Ascending aorta (tissue), 2 donors: ENCODE measurements around the gene EHBP1. TPM values are rescaled to one million over a fixed set of nuclear protein-coding genes. Genes with fewer than 3 reads are reported as not detected.
"Not testable (repeated sequence)": the region's sequence is repeated elsewhere in the genome, so short reads cannot be mapped to it uniquely, and the experiment has no call there.

Experiments used
- DNase-seq, 2 donors: peaks; one replicate each; pipeline ENCODE4 v3.0.0-alpha.2; 2019; ENCODE audit warnings: low spot score in 2 of 2
- H3K27ac ChIP-seq, 2 donors: fragments of 200-600 bp; sonication (generic); one replicate each; pipeline ENCODE4 v1.5.1; 2016 to 2017; ENCODE audit warnings: mild to moderate bottlenecking in 1 of 2
- H3K27me3 ChIP-seq: fragments of 200-600 bp; sonication (generic); one replicate; pipeline ENCODE4 v1.5.1; 2017
- H3K36me3 ChIP-seq, 2 donors: fragments of 200-600 bp; sonication (generic); one replicate each; pipeline ENCODE4 v1.5.1; 2016
- H3K4me1 ChIP-seq, 2 donors: fragments of 200-600 bp; sonication (generic); one replicate each; pipeline ENCODE4 v1.5.1; 2016 to 2017; ENCODE audit warnings: mild to moderate bottlenecking in 1 of 2
- H3K4me3 ChIP-seq, 2 donors: fragments of 200-600 bp; sonication (generic); one replicate each; pipeline ENCODE4 v1.5.1; 2016 to 2017; ENCODE audit warnings: mild to moderate bottlenecking in 1 of 2
- H3K9me3 ChIP-seq, 2 donors: fragments of 200-600 bp; sonication (generic); one replicate each; pipeline ENCODE4 v1.5.1; 2016
- intact Hi-C: fragments of 100-400 bp; cut with DNase I; formaldehyde crosslinking; loops from one replicate; pipeline ENCODE4 v1.15.1; 2023
- total RNA-seq: library from RNA; depleted of rRNA; stranded (reverse); fragments of >200 nt; gene quantifications from one replicate; pipeline ENCODE4 v1.1.0, GENCODE V29; 2016
- TF ChIP-seq, protein P1 (sequence below), 3 experiments: fragments of 200-600 bp in 2 of 3; fragments of 450-650 bp in 1 of 3; sonication (generic) in 2 of 3; IDR thresholded peaks; one replicate each; pipeline ENCODE4 v1.5.1; 2016 to 2019; ENCODE audit warnings: antibody characterized with exemption in 3 of 3, mild to moderate bottlenecking in 1 of 3, moderate library complexity in 1 of 3

The EHBP1 gene
- total RNA-seq, 1 donor from 2014 or later, result 19.9 TPM

DNA sequence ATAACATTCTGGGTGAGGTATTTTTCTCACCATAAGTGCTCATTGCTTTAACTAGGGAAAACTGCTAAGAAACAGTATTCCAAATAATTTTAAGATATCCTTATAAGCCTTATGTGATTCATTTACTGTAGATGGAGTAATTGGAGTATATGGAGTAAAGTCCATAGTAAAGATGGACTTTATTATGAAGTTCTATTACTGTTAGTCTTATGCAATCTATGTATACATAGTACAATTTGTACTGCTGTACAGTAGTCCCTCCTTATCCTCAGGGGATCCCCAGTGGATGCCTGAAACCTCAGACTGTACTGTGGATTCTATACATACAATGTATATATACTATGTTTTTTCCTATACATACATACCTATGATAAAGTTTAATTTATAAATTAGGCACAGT lies 304.0 kb downstream of the EHBP1 start:
- H3K4me1 ChIP-seq, result no peaks in the 10 kb centered on the region
- no peaks in the 10 kb centered on the region for H3K27me3 ChIP-seq
- no peaks in the 10 kb centered on the region for H3K9me3 ChIP-seq
- H3K36me3 ChIP-seq, result peaks cover 0 to 4% of the 10 kb centered on the region in 2 donors
- intact Hi-C loops, result no loop called here
- TF ChIP-seq, protein P1, sequence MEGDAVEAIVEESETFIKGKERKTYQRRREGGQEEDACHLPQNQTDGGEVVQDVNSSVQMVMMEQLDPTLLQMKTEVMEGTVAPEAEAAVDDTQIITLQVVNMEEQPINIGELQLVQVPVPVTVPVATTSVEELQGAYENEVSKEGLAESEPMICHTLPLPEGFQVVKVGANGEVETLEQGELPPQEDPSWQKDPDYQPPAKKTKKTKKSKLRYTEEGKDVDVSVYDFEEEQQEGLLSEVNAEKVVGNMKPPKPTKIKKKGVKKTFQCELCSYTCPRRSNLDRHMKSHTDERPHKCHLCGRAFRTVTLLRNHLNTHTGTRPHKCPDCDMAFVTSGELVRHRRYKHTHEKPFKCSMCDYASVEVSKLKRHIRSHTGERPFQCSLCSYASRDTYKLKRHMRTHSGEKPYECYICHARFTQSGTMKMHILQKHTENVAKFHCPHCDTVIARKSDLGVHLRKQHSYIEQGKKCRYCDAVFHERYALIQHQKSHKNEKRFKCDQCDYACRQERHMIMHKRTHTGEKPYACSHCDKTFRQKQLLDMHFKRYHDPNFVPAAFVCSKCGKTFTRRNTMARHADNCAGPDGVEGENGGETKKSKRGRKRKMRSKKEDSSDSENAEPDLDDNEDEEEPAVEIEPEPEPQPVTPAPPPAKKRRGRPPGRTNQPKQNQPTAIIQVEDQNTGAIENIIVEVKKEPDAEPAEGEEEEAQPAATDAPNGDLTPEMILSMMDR (IDR thresholded peaks at IDR 0.05), result no peak
- DNase-seq, result no peak
- H3K27ac ChIP-seq, result no peak overlapping the region
- no peak overlapping the region for H3K4me3 ChIP-seq

GRCh38 chr2:63012541-63012940 lies 307.0 kb downstream of the EHBP1 start:
- TF ChIP-seq, protein P1 (IDR thresholded peaks at IDR 0.05), result no peak
- H3K27me3 ChIP-seq, result no peaks in the 10 kb centered on the region
- H3K36me3 ChIP-seq, result peaks cover 0 to 4% of the 10 kb centered on the region in 2 donors
- no peak for DNase-seq
- H3K4me3 ChIP-seq, result no peak overlapping the region
- intact Hi-C loops, result no loop called here
- H3K4me1 ChIP-seq, result no peaks in the 10 kb centered on the region
- H3K9me3 ChIP-seq, result no peaks in the 10 kb centered on the region
- no peak overlapping the region for H3K27ac ChIP-seq

DNA sequence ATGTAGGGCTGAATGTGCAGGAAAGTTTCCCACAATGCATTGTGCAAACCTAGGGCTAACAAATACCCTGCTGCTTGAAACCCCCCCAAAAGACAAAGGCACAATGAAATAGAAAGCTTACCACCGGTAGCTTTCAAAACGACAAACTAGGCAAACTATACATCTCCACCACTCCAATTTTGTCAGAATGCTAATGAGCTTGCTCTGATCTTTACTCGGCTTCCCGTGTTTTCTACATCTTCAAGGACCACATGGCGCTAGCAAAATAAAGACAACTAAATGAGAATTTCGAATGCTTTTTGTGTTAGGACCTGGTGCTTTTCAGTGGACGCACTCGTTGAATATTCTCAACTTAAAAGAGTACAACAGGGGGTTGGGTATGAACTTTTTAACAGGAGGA lies 307.9 kb downstream of the EHBP1 start:
- Histone ChIP-seq H3K27ac (no peak overlapping the region), H3K4me1 (no peaks in the 10 kb centered on the region), H3K4me3 (no peak overlapping the region), H3K9me3 (no peaks in the 10 kb centered on the region), H3K27me3 (no peaks in the 10 kb centered on the region), H3K36me3 (peaks cover 0 to 4% of the 10 kb centered on the region in 2 donors)
- intact Hi-C loops, result no loop called here
- TF ChIP-seq, protein P1 (IDR thresholded peaks at IDR 0.05), result no peak
- DNase-seq, result no peak

GRCh38 chr2:63015389-63015788 lies 309.9 kb downstream of the EHBP1 start:
- Histone ChIP-seq H3K9me3 (no peaks in the 10 kb centered on the region), H3K27me3 (no peaks in the 10 kb centered on the region), H3K36me3 (peaks cover 0 to 4% of the 10 kb centered on the region in 2 donors), H3K4me1 (no peaks in the 10 kb centered on the region), H3K4me3 (no peak overlapping the region), H3K27ac (no peak overlapping the region)
- no peak for DNase-seq
- intact Hi-C loops, result no loop called here
- TF ChIP-seq, protein P1 (IDR thresholded peaks at IDR 0.05), result no peak

DNA sequence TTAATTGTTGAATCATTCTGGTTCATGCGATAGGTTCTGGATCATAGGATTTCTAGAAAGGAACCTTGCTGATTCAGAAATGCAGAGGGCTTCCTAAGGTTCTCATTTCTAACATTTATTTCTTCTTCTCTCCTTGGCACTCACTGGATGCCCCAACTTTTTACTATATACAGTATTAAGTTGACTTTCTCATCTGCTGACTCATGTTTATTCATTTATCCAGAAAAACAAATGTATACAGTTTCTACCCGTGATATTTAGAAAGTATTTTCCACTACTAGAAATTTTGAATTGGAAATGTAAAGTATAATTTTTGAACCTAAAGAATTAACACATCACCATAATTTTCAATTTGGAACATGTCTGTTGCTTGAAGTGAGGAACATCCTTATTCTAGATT lies 312.9 kb downstream of the EHBP1 start:
- TF ChIP-seq, protein P1 (IDR thresholded peaks at IDR 0.05), result no peak
- H3K9me3 ChIP-seq, result no peaks in the 10 kb centered on the region
- H3K4me1 ChIP-seq, result no peaks in the 10 kb centered on the region
- no peak overlapping the region for H3K27ac ChIP-seq
- intact Hi-C loops, result no loop called here
- H3K36me3 ChIP-seq, result peaks cover under 1 to 4% of the 10 kb centered on the region in 2 donors
- DNase-seq, result no peak
- H3K4me3 ChIP-seq, result no peak overlapping the region
- H3K27me3 ChIP-seq, result no peaks in the 10 kb centered on the region

- H3K4me3 ChIP-seq, DNase-seq, H3K9me3 ChIP-seq, H3K27ac ChIP-seq, H3K4me1 ChIP-seq, H3K36me3 ChIP-seq, H3K27me3 ChIP-seq, intact Hi-C loops: not testable (repeated sequence)
Measured at GRCh38 chr2:63019686-63020085, 314.2 kb downstream of the EHBP1 start.
